K562 (cell line): ENCODE results near the gene RAB31. TPM values are rescaled to one million over a fixed set of nuclear protein-coding genes. Genes with fewer than 3 reads are reported as not detected.
A peak's percentile ranks its signal among the peaks of the same experiment; 100 is the strongest.

Experiments used
- BRCA1 ChIP-seq, 2 experiments: fragments of 450-650 bp in 1 of 2; sonication (generic) in 1 of 2; formaldehyde crosslinking in 1 of 2; IDR thresholded peaks; 2 replicates each; pipeline versions ENCODE4 v1.5.0 to v1.6.1; 2017 to 2020; ENCODE audit warnings: mild to moderate bottlenecking in 1 of 2, missing genetic modification reagents in 1 of 2
- FOXA3 ChIP-seq, 2 experiments: fragments of 450-650 bp in 1 of 2; sonication (generic) in 1 of 2; formaldehyde crosslinking; IDR thresholded peaks in 1 of 2; conservative IDR thresholded peaks in 1 of 2; 2 replicates each; pipeline versions ENCODE4 v1.4.0 to v1.8.0; 2020 to 2022; ENCODE audit warnings: mild to moderate bottlenecking in 2 of 2, missing genetic modification reagents in 1 of 2
- FOXJ3 ChIP-seq: sonication (generic); formaldehyde crosslinking; IDR thresholded peaks from 2 replicates; pipeline ENCODE4 v1.4.0; 2020; ENCODE audit warnings: mild to moderate bottlenecking, missing genetic modification reagents
- IFI16 ChIP-seq: fragments of 250-450 bp; sonication (Bioruptor Pico); IDR thresholded peaks from 2 replicates; pipeline ENCODE4 v2.1.2; 2022; ENCODE audit warnings: mild to moderate bottlenecking, inconsistent platforms
- LEF1 ChIP-seq: fragments of 450-650 bp; IDR thresholded peaks from 2 replicates; pipeline ENCODE4 v1.6.1; 2016; ENCODE audit warnings: mild to moderate bottlenecking
- PHF8 ChIP-seq: fragments of 200-600 bp; sonication (generic); IDR thresholded peaks from 2 replicates; pipeline ENCODE4 v1.6.1; 2012; ENCODE audit warnings: mixed run types, mild to moderate bottlenecking, inconsistent platforms, low read length, moderate library complexity, borderline replicate concordance
- RAD51 ChIP-seq: fragments of 450-650 bp; IDR thresholded peaks from 2 replicates; pipeline ENCODE4 v1.7.1; 2016; ENCODE audit warnings: low read depth, mild to moderate bottlenecking, borderline replicate concordance
- TAF9B ChIP-seq: fragments of 450-650 bp; IDR thresholded peaks from 2 replicates; pipeline ENCODE4 v1.6.1; 2018; ENCODE audit warnings: mild to moderate bottlenecking; ENCODE audit not compliant: partially characterized antibody
- ZNF140 ChIP-seq: fragments of 250-450 bp; sonication (Bioruptor Pico); IDR thresholded peaks from 2 replicates; pipeline ENCODE4 v1.8.0; 2021; ENCODE audit warnings: moderate library complexity, mild to moderate bottlenecking, inconsistent platforms
- ZNF212 ChIP-seq: fragments of 450-650 bp; formaldehyde crosslinking; IDR thresholded peaks from 2 replicates; pipeline ENCODE4 v1.4.0; 2020; ENCODE audit warnings: mild to moderate bottlenecking
- ZNF444 ChIP-seq: fragments of 250-450 bp; sonication (Bioruptor Pico); IDR thresholded peaks from 2 replicates; pipeline ENCODE4 v1.4.0; 2020; ENCODE audit warnings: mild to moderate bottlenecking, moderate library complexity
- ZNF75A ChIP-seq: fragments of 450-650 bp; formaldehyde crosslinking; IDR thresholded peaks from 2 replicates; pipeline ENCODE4 v1.4.0; 2020; ENCODE audit warnings: mild to moderate bottlenecking
- ZNF77 ChIP-seq: fragments of 250-450 bp; sonication (Bioruptor Pico); IDR thresholded peaks from 2 replicates; pipeline ENCODE4 v1.5.0; 2020
- polyA plus RNA-seq, 8 experiments: library from polyadenylated mRNA; depleted of rRNA in 4 of 8; stranded (reverse) in 5 of 8; unstranded in 3 of 8; fragments of >200 nt; fragmentation: Nextera tagmentation in 2 of 8; fragmentation: Illumina TruSeq in 1 of 8; extraction: Ambion mirVana in 2 of 8; extraction: Trizol in 1 of 8; gene quantifications; 2 replicates each; pipeline versions ENCODE4 v1.2.1 to v1.2.3, GENCODE V29; 2011 to 2014; ENCODE audit warnings: inconsistent platforms in 1 of 8, missing spikeins in 1 of 8
- total RNA-seq, 7 experiments: library from RNA; depleted of rRNA in 6 of 7; stranded (reverse); fragments of >200 nt in 6 of 7; fragmentation: Illumina TruSeq in 2 of 7; extraction: Trizol in 2 of 7; gene quantifications; 2 replicates each; pipeline versions ENCODE4 v1.2.1 to v1.2.3, GENCODE V29; 2011 to 2021; ENCODE audit warnings: low replicate concordance in 1 of 7
- TF ChIP-seq, protein P1 (sequence below), 2 experiments: fragments of 450-650 bp in 1 of 2; IDR thresholded peaks; 2 replicates each; pipeline ENCODE4 v1.6.1; 2011 to 2017; ENCODE audit warnings: low read depth in 2 of 2, antibody characterized with exemption in 1 of 2, borderline replicate concordance in 1 of 2, low read length in 1 of 2, mild to moderate bottlenecking in 1 of 2, mixed read lengths in 1 of 2; ENCODE audit not compliant: control insufficient read depth in 1 of 2
- TF ChIP-seq, protein P2 (sequence below): fragments of 450-650 bp; formaldehyde crosslinking; IDR thresholded peaks from 2 replicates; pipeline ENCODE4 v1.4.0; 2022; ENCODE audit warnings: missing genetic modification characterization
- TF ChIP-seq, protein P3 (sequence below): sonication (generic); formaldehyde crosslinking; IDR thresholded peaks from 2 replicates; pipeline ENCODE4 v1.8.0; 2022; ENCODE audit warnings: missing genetic modification reagents, mild to moderate bottlenecking, borderline replicate concordance
- TF ChIP-seq, protein P4 (sequence below): fragments of 450-650 bp; IDR thresholded peaks from 2 replicates; pipeline ENCODE4 v1.6.1; 2017; ENCODE audit warnings: mild to moderate bottlenecking, moderate library complexity
- TF ChIP-seq, protein P5 (sequence below): fragments of 250-450 bp; sonication (Bioruptor Pico); IDR thresholded peaks from 2 replicates; pipeline ENCODE4 v1.4.0; 2020

Gene RAB31
- total and polyA plus RNA-seq, 9 of the 15 experiments (the other 6 are each of a cell fraction or from before 2014, with no cell fraction given) = 20.7 to 70.4 (median 41.3) TPM

DNA sequence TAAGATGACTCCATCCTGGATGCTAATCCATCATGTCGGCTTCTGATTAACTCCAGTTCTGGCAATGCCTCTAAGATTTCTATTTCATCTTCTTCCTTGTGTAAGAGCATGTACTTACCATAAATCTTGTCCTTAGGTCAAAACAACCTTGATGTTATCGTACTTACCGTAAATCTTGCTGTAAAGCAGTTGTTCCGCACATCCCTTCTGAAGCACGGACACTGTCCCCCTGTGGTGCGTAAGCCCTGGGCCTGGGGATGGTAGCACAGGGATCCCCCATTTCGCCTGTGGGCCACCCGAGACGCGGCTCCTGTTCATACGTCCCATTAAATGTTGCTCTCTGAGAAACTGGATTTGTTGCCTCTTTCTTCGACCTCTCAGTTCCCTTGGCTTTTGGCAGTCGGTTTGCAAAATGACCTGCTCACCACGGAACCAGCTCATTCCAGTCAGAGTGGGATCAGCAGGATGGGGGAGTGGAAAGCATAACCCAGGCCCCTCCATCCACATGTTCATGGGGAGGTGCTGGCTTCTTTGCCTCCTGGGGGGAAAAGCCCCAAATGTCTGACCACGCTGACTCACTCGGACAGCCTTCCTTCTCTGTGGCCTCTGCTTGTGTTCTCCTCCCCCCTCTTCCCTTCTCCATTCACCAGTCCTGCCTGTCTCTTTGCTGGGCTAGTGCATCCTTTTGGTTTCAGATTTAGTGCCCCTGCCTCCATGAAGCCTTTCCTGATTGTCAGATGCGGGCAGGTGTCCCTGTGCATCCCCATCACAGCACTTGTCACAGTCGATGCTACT lies 49.9 kb downstream of the RAB31 start (continued):
- TF ChIP-seq, protein P1, sequence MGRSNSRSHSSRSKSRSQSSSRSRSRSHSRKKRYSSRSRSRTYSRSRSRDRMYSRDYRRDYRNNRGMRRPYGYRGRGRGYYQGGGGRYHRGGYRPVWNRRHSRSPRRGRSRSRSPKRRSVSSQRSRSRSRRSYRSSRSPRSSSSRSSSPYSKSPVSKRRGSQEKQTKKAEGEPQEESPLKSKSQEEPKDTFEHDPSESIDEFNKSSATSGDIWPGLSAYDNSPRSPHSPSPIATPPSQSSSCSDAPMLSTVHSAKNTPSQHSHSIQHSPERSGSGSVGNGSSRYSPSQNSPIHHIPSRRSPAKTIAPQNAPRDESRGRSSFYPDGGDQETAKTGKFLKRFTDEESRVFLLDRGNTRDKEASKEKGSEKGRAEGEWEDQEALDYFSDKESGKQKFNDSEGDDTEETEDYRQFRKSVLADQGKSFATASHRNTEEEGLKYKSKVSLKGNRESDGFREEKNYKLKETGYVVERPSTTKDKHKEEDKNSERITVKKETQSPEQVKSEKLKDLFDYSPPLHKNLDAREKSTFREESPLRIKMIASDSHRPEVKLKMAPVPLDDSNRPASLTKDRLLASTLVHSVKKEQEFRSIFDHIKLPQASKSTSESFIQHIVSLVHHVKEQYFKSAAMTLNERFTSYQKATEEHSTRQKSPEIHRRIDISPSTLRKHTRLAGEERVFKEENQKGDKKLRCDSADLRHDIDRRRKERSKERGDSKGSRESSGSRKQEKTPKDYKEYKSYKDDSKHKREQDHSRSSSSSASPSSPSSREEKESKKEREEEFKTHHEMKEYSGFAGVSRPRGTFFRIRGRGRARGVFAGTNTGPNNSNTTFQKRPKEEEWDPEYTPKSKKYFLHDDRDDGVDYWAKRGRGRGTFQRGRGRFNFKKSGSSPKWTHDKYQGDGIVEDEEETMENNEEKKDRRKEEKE (IDR thresholded peaks at IDR 0.05; ENCODE audit: borderline replicate concordance in 1 of 2, control insufficient read depth in 1 of 2, low read depth in 2 of 2, low read length in 1 of 2) = no peak
- no peak for TF ChIP-seq ZNF444 (CRISPR knock-in tag)
- no peak for TF ChIP-seq FOXA3 (CRISPR knock-in tag; conservative IDR thresholded peaks at IDR 0.05 in 1 of 2, IDR thresholded peaks at IDR 0.05 in 1 of 2)
- no peak for TF ChIP-seq IFI16 (CRISPR knock-in tag)
- 0 out of 2 replicates have a peak, but pooled peaks have one; percentile 52 for TF ChIP-seq LEF1
- TF ChIP-seq PHF8 = no peak
- TF ChIP-seq ZNF77 (CRISPR knock-in tag) = no peak
- TF ChIP-seq, protein P2, sequence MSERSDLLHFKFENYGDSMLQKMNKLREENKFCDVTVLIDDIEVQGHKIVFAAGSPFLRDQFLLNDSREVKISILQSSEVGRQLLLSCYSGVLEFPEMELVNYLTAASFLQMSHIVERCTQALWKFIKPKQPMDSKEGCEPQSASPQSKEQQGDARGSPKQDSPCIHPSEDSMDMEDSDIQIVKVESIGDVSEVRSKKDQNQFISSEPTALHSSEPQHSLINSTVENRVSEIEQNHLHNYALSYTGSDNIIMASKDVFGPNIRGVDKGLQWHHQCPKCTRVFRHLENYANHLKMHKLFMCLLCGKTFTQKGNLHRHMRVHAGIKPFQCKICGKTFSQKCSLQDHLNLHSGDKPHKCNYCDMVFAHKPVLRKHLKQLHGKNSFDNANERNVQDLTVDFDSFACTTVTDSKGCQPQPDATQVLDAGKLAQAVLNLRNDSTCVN (CRISPR knock-in tag) = no peak
- TF ChIP-seq, protein P3, sequence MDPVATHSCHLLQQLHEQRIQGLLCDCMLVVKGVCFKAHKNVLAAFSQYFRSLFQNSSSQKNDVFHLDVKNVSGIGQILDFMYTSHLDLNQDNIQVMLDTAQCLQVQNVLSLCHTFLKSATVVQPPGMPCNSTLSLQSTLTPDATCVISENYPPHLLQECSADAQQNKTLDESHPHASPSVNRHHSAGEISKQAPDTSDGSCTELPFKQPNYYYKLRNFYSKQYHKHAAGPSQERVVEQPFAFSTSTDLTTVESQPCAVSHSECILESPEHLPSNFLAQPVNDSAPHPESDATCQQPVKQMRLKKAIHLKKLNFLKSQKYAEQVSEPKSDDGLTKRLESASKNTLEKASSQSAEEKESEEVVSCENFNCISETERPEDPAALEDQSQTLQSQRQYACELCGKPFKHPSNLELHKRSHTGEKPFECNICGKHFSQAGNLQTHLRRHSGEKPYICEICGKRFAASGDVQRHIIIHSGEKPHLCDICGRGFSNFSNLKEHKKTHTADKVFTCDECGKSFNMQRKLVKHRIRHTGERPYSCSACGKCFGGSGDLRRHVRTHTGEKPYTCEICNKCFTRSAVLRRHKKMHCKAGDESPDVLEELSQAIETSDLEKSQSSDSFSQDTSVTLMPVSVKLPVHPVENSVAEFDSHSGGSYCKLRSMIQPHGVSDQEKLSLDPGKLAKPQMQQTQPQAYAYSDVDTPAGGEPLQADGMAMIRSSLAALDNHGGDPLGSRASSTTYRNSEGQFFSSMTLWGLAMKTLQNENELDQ (CRISPR knock-in tag) = no peak
- TF ChIP-seq TAF9B = no peak
- no peak for TF ChIP-seq ZNF212 (CRISPR knock-in tag)
- no peak for TF ChIP-seq ZNF140 (CRISPR knock-in tag)
- no peak for TF ChIP-seq ZNF75A
- TF ChIP-seq, protein P4, sequence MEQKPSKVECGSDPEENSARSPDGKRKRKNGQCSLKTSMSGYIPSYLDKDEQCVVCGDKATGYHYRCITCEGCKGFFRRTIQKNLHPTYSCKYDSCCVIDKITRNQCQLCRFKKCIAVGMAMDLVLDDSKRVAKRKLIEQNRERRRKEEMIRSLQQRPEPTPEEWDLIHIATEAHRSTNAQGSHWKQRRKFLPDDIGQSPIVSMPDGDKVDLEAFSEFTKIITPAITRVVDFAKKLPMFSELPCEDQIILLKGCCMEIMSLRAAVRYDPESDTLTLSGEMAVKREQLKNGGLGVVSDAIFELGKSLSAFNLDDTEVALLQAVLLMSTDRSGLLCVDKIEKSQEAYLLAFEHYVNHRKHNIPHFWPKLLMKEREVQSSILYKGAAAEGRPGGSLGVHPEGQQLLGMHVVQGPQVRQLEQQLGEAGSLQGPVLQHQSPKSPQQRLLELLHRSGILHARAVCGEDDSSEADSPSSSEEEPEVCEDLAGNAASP = no peak
- no peak for TF ChIP-seq FOXJ3 (CRISPR knock-in tag)
- TF ChIP-seq, protein P5, sequence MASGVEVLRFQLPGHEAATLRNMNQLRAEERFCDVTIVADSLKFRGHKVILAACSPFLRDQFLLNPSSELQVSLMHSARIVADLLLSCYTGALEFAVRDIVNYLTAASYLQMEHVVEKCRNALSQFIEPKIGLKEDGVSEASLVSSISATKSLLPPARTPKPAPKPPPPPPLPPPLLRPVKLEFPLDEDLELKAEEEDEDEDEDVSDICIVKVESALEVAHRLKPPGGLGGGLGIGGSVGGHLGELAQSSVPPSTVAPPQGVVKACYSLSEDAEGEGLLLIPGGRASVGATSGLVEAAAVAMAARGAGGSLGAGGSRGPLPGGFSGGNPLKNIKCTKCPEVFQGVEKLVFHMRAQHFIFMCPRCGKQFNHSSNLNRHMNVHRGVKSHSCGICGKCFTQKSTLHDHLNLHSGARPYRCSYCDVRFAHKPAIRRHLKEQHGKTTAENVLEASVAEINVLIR = no peak
- TF ChIP-seq BRCA1 (IDR thresholded peaks at IDR 0.05) = no peak
- TF ChIP-seq BRCA1 (CRISPR knock-in tag; IDR thresholded peaks at IDR 0.05) = no peak
- no peak for TF ChIP-seq RAD51
